K562 (cell line): ENCODE measurements around the gene GMEB2. TPM values are rescaled to one million over a fixed set of nuclear protein-coding genes. Genes with fewer than 3 reads are reported as not detected.

ENCODE experiments used
- ATAC-seq: fragments of 200-7000 bp; cut with Tn5 transposase; 3 replicates; pipeline ENCODE4 v1.9.1; 2020; ENCODE audit warnings: moderate library complexity
- BruUV-seq: library from RNA; stranded (reverse); fragments of 400-500 nt; replicated peaks from 2 replicates; lab custom pipeline; 2021; lab: Mats Ljungman, UMichigan
- CTCF ChIA-PET: fragments of 300-600 bp; formaldehyde crosslinking; extraction: SDS; loops from one replicate; lab custom pipeline; 2021; ENCODE audit warnings: low intra/inter-chr PET ratio; lab: Yijun Ruan, JAX
- POLR2A ChIA-PET: fragments of 300-600, 350-650 bp; sonication (Branson Sonifier 250); formaldehyde crosslinking; extraction: SDS; loops from one replicate; lab custom pipeline; 2021; ENCODE audit warnings: antibody characterized with exemption, inconsistent platforms; lab: Yijun Ruan, JAX
- DNase-seq, 4 experiments: peaks; one replicate each; pipeline versions ENCODE4 v3.0.0 to v3.0.0-alpha.2; 2011 to 2018; ENCODE audit warnings: low spot score in 3 of 4, mixed read lengths in 3 of 4; ENCODE audit errors: extremely low read depth in 1 of 4
- FAIRE-seq: peaks from 2 replicates; lab custom pipeline; 2011; peaks lifted over from hg19 to GRCh38; lab: Jason Lieb, UNC
- H2AFZ ChIP-seq: 2 replicates; pipeline ENCODE4 v1.6.0; 2011; ENCODE audit warnings: low read depth, low read length, control low read depth, inconsistent platforms
- H3K27ac ChIP-seq: fragments of 200-600 bp; 3 replicates; pipeline ENCODE4 v1.8.0; 2011; ENCODE audit warnings: low read depth, mild to moderate bottlenecking, control low read depth, inconsistent platforms, low read length, moderate library complexity, mixed read lengths; ENCODE audit errors: extremely low read depth
- H3K27me3 ChIP-seq, 2 experiments: fragments of 300-600 bp in 1 of 2; 2 replicates in 1 of 2; 3 replicates in 1 of 2; pipeline versions ENCODE4 v1.6.0 to v1.8.0; 2011; ENCODE audit warnings: inconsistent platforms in 2 of 2, low read length in 2 of 2, mild to moderate bottlenecking in 1 of 2, mixed read lengths in 1 of 2, moderate library complexity in 1 of 2; ENCODE audit not compliant: control insufficient read depth in 2 of 2, insufficient read depth in 2 of 2
- H3K36me3 ChIP-seq: fragments of 300-600 bp; 3 replicates; pipeline ENCODE4 v1.8.0; 2011; ENCODE audit warnings: mild to moderate bottlenecking, low read length, inconsistent platforms; ENCODE audit not compliant: control insufficient read depth, insufficient read depth
- H3K4me1 ChIP-seq, 2 experiments: fragments of 200-600 bp in 1 of 2; replicated peaks in 1 of 2; 2 replicates in 1 of 2; 3 replicates in 1 of 2; pipeline versions ENCODE4 v1.5.1 to v1.8.0; 2011; ENCODE audit warnings: inconsistent platforms in 2 of 2, low read length in 2 of 2, mild to moderate bottlenecking in 1 of 2, mixed read lengths in 1 of 2, moderate library complexity in 1 of 2; ENCODE audit not compliant: control insufficient read depth in 2 of 2, insufficient read depth in 2 of 2
- H3K4me2 ChIP-seq: 2 replicates; pipeline ENCODE4 v1.6.1; 2011; ENCODE audit warnings: low read length, control low read depth, inconsistent platforms, mixed read lengths; ENCODE audit not compliant: insufficient read depth
- H3K4me3 ChIP-seq: fragments of 200-600 bp; sonication (generic), shearing (Covaris generic); 2 replicates; pipeline ENCODE4 v1.5.1; 2016; ENCODE audit warnings: control low read depth, inconsistent platforms
- H3K79me2 ChIP-seq: fragments of 200-600 bp; 3 replicates; pipeline ENCODE4 v1.8.0; 2011; ENCODE audit warnings: low read length, inconsistent platforms; ENCODE audit not compliant: control insufficient read depth, insufficient read depth
- H3K9ac ChIP-seq, 2 experiments: 2 replicates each; pipeline versions ENCODE4 v1.6.0 to v1.6.1; 2011; ENCODE audit warnings: low read depth in 2 of 2, low read length in 2 of 2, control low read depth in 1 of 2, inconsistent platforms in 1 of 2, mild to moderate bottlenecking in 1 of 2, mixed read lengths in 1 of 2; ENCODE audit not compliant: insufficient read depth in 1 of 2
- H3K9me1 ChIP-seq: one replicate; pipeline ENCODE4 v1.6.0; 2011; ENCODE audit warnings: inconsistent platforms, mild to moderate bottlenecking, low read length, moderate library complexity; ENCODE audit not compliant: control insufficient read depth, insufficient read depth
- H3K9me3 ChIP-seq: replicated peaks from 2 replicates; pipeline ENCODE4 v1.5.1; 2011; ENCODE audit warnings: low read depth, low read length, inconsistent platforms; ENCODE audit not compliant: control insufficient read depth, insufficient read depth
- H4K20me1 ChIP-seq: replicated peaks from 2 replicates; pipeline ENCODE4 v1.6.1; 2011; ENCODE audit warnings: low read length, inconsistent platforms, mixed read lengths; ENCODE audit not compliant: control insufficient read depth, insufficient read depth
- CCNT2 ChIP-seq: IDR thresholded peaks from 2 replicates; pipeline ENCODE4 v1.6.1; 2011; ENCODE audit warnings: borderline replicate concordance, low read depth, mild to moderate bottlenecking, moderate library complexity, mixed read lengths, low read length; ENCODE audit not compliant: insufficient read length; ENCODE audit errors: extremely low read depth
- E4F1 ChIP-seq: fragments of 250-450 bp; sonication (Bioruptor Pico); IDR thresholded peaks from 2 replicates; pipeline ENCODE4 v1.5.0; 2021; ENCODE audit warnings: mild to moderate bottlenecking, borderline replicate concordance
- FOXP1 ChIP-seq: sonication (generic); formaldehyde crosslinking; IDR thresholded peaks from 2 replicates; pipeline ENCODE4 v1.8.0; 2022; ENCODE audit warnings: mild to moderate bottlenecking, missing genetic modification reagents
- LEF1 ChIP-seq: fragments of 450-650 bp; IDR thresholded peaks from 2 replicates; pipeline ENCODE4 v1.6.1; 2016; ENCODE audit warnings: mild to moderate bottlenecking
- MAFG ChIP-seq: fragments of 450-650 bp; conservative IDR thresholded peaks from 2 replicates; pipeline ENCODE4 v1.6.1; 2016; ENCODE audit warnings: missing genetic modification characterization, missing compliant biosample characterization
- NCOA6 ChIP-seq: fragments of 450-650 bp; IDR thresholded peaks from 2 replicates; pipeline ENCODE4 v1.6.1; 2017; ENCODE audit warnings: mild to moderate bottlenecking
- PTTG1 ChIP-seq: fragments of 450-650 bp; IDR thresholded peaks from 2 replicates; pipeline ENCODE4 v1.6.1; 2016; ENCODE audit warnings: low read depth, mild to moderate bottlenecking, missing genetic modification characterization, missing compliant biosample characterization
- TAF1 ChIP-seq: IDR thresholded peaks from 2 replicates; pipeline ENCODE4 v1.6.1; 2011; ENCODE audit warnings: mild to moderate bottlenecking, low read length, moderate library complexity; ENCODE audit not compliant: insufficient read depth, control insufficient read depth, severe bottlenecking; ENCODE audit errors: extremely low read depth
- TARDBP ChIP-seq: fragments of 450-650 bp; IDR thresholded peaks from 2 replicates; pipeline ENCODE4 v1.6.1; 2016
- ZBTB7A ChIP-seq: IDR thresholded peaks from 2 replicates; pipeline ENCODE4 v1.6.1; 2011; ENCODE audit warnings: low read depth, mild to moderate bottlenecking, low read length, moderate library complexity, borderline replicate concordance; ENCODE audit not compliant: control insufficient read depth
- ZNF224 ChIP-seq: sonication (generic); formaldehyde crosslinking; IDR thresholded peaks from 2 replicates; pipeline ENCODE4 v1.8.0; 2022; ENCODE audit warnings: mild to moderate bottlenecking, missing genetic modification reagents
- WGBS: fragments of 100-300 bp; shearing (Covaris generic); methylation state at CpG from one replicate; pipeline ENCODE4 v1.1.6; 2016; ENCODE audit warnings: low coverage, mixed read lengths; ENCODE audit not compliant: insufficient coverage; ENCODE audit errors: missing lambda C conversion rate; 5-methylcytosine and 5-hydroxymethylcytosine counted together
- in situ Hi-C: fragments of 300-500 bp; cut with MboI; formaldehyde crosslinking; loops from 4 replicates; pipeline ENCODE4 v1.15.0; 2018; ENCODE audit warnings: inconsistent platforms, mixed read lengths
- intact Hi-C: fragments of 100-400 bp; cut with micrococcal nuclease; formaldehyde crosslinking; loops from 2 replicates; pipeline ENCODE4 v1.14.2; 2022
- polyA plus RNA-seq, 8 experiments: library from polyadenylated mRNA; depleted of rRNA in 4 of 8; stranded (reverse) in 5 of 8; unstranded in 3 of 8; fragments of >200 nt; fragmentation: Nextera tagmentation in 2 of 8; fragmentation: Illumina TruSeq in 1 of 8; extraction: Ambion mirVana in 2 of 8; extraction: Trizol in 1 of 8; gene quantifications; 2 replicates each; pipeline versions ENCODE4 v1.2.1 to v1.2.3, GENCODE V29; 2011 to 2014; ENCODE audit warnings: inconsistent platforms in 1 of 8, missing spikeins in 1 of 8
- total RNA-seq, 7 experiments: library from RNA; depleted of rRNA in 6 of 7; stranded (reverse); fragments of >200 nt in 6 of 7; fragmentation: Illumina TruSeq in 2 of 7; extraction: Trizol in 2 of 7; gene quantifications; 2 replicates each; pipeline versions ENCODE4 v1.2.1 to v1.2.3, GENCODE V29; 2011 to 2021; ENCODE audit warnings: low replicate concordance in 1 of 7

GMEB2 gene
- total and polyA plus RNA-seq, 9 of the 15 experiments (the other 6 are each of a cell fraction or from before 2014, with no cell fraction given) = 0.03 to 13.9 (median 6.3) TPM

- TF ChIP-seq TAF1 = peak; percentile 65
- TF ChIP-seq ZNF224 (CRISPR knock-in tag) = no peak
- TF ChIP-seq E4F1 (CRISPR knock-in tag) = no peak
- TF ChIP-seq LEF1 = no peak
- TF ChIP-seq MAFG = no peak
- TF ChIP-seq FOXP1 (CRISPR knock-in tag) = no peak
- TF ChIP-seq PTTG1 (tag) = no peak
Measured at GRCh38 chr20:63574156-63574828, 52.6 kb downstream of the GMEB2 start, which contains the start of gene HELZ2 (continued).

- peak; percentile 11 for ATAC-seq
- no peaks in the 10 kb centered on the region for H3K9me3 ChIP-seq
- no peak for FAIRE-seq
- intact Hi-C loops = no loop called here
- no peaks in the 10 kb centered on the region for H3K79me2 ChIP-seq
- no peaks in the 10 kb centered on the region for H3K27me3 ChIP-seq
- H3K27ac ChIP-seq = peak overlapping the region; percentile 67; the same call in 2 of the 3 replicates
- DNase-seq = peak in 1 of 4 experiments; percentile 37
- H3K36me3 ChIP-seq = no peaks in the 10 kb centered on the region
- H3K9ac ChIP-seq = peak overlapping the region; percentile 64 to 95
- peaks cover 3% of the 10 kb centered on the region; the same call in 1 of the 2 replicates for H4K20me1 ChIP-seq
- H3K4me2 ChIP-seq = peak overlapping the region; percentile 81
- TF ChIP-seq CCNT2 (no peak), TARDBP (no peak), ZBTB7A (peak; percentile 35; the same call in 1 of the 2 replicates), NCOA6 (no peak)
- ChIA-PET POLR2A (interaction anchor here (0.6 kb wide), 2 partner anchors 17 to 53 kb away, joined by 3 read pairs; partner anchors contain the start of gene GMEB2), CTCF (no interaction called here)
- peaks cover 3% of the 10 kb centered on the region for H3K9me1 ChIP-seq
- in situ Hi-C loops = no loop called here
- BruUV-seq = TSS peak; percentile 68
- H3K4me3 ChIP-seq = peak overlapping the region; percentile 58
- peaks cover 4 to 64% of the 10 kb centered on the region in 2 experiments; a peak in 4 of 5 replicates for H3K4me1 ChIP-seq
- H2AFZ ChIP-seq = peak overlapping the region; percentile 59; the same call in 1 of the 2 replicates
- WGBS = 5% methylated on average over 11 of the region's 24 CpGs
Measured at GRCh38 chr20:63573647-63574131, 53.2 kb downstream of the GMEB2 start.
